Thoracic aorta (tissue), 2 donors: ENCODE data around the gene CR1L. TPM values are rescaled to one million over a fixed set of nuclear protein-coding genes. Genes with fewer than 3 reads are reported as not detected.
"Not testable (repeated sequence)": the region's sequence is repeated elsewhere in the genome, so short reads cannot be mapped to it uniquely, and the experiment has no call there.

Experiments used
- ATAC-seq: fragments of 150-250 bp; one replicate; pipeline ENCODE4 v1.8.0; 2017; ENCODE audit warnings: low read depth; ENCODE audit not compliant: insufficient number of reproducible peaks, low FRiP score
- DNase-seq: peaks from one replicate; pipeline ENCODE4 v3.0.0-alpha.2; 2020; ENCODE audit warnings: low spot score
- H3K27ac ChIP-seq, 2 donors: fragments of 200-600 bp; sonication (generic); 1 replicate in 1 of 2; 2 replicates in 1 of 2; pipeline ENCODE4 v1.5.1; 2016; ENCODE audit warnings: mild to moderate bottlenecking in 2 of 2, moderate library complexity in 2 of 2
- H3K27me3 ChIP-seq: fragments of 200-600 bp; sonication (generic); replicated peaks from 2 replicates; pipeline ENCODE4 v1.6.0; 2016; ENCODE audit warnings: mild to moderate bottlenecking; ENCODE audit not compliant: insufficient read depth
- H3K36me3 ChIP-seq: fragments of 200-600 bp; sonication (generic); one replicate; pipeline ENCODE4 v1.5.1; 2016
- H3K4me1 ChIP-seq, 2 donors: fragments of 200-600 bp; sonication (generic); 1 replicate in 1 of 2; 2 replicates in 1 of 2; pipeline versions ENCODE4 v1.5.1 to v1.6.0; 2016; ENCODE audit warnings: low read depth in 2 of 2, mild to moderate bottlenecking in 1 of 2; ENCODE audit not compliant: control insufficient read depth in 1 of 2
- H3K4me3 ChIP-seq: fragments of 200-600 bp; sonication (generic); 2 replicates; pipeline ENCODE4 v1.5.1; 2016; ENCODE audit warnings: mild to moderate bottlenecking
- H3K9me3 ChIP-seq: fragments of 200-600 bp; sonication (generic); 2 replicates; pipeline ENCODE4 v1.5.1; 2016
- CTCF ChIP-seq: fragments of 200-600 bp; sonication (generic); IDR thresholded peaks from one replicate; pipeline ENCODE4 v1.5.1; 2019; ENCODE audit warnings: antibody characterized with exemption
- total RNA-seq, 2 donors: library from RNA; depleted of rRNA; stranded (reverse); fragments of >200 nt; gene quantifications; one replicate each; pipeline versions ENCODE4 v1.1.0 to v1.2.3, GENCODE V29; 2016

CR1L gene
- total RNA-seq, 2 donors from 2014 or later: not detected

- Histone ChIP-seq H3K27ac (no peak overlapping the region), H3K9me3 (no peaks in the 10 kb centered on the region), H3K36me3 (peaks cover 26% of the 10 kb centered on the region), H3K4me3 (no peak overlapping the region), H3K27me3 (no peaks in the 10 kb centered on the region), H3K4me1 (no peaks in the 10 kb centered on the region)
- no peak for ATAC-seq
- no peak for DNase-seq
- TF ChIP-seq CTCF: no peak
Observed at GRCh38 chr1:207763091-207763490, 118.2 kb downstream of the CR1L start.

- TF ChIP-seq CTCF: no peak
- no peak overlapping the region for H3K4me3 ChIP-seq
- H3K27ac ChIP-seq: no peak overlapping the region
- ATAC-seq (no peak), DNase-seq (no peak)
- H3K27me3 ChIP-seq: no peaks in the 10 kb centered on the region
- H3K9me3 ChIP-seq: no peaks in the 10 kb centered on the region
- H3K36me3 ChIP-seq: peaks cover 27% of the 10 kb centered on the region
- H3K4me1 ChIP-seq: no peaks in the 10 kb centered on the region
Observed at GRCh38 chr1:207763972-207764371, 119.0 kb downstream of the CR1L start.

DNA sequence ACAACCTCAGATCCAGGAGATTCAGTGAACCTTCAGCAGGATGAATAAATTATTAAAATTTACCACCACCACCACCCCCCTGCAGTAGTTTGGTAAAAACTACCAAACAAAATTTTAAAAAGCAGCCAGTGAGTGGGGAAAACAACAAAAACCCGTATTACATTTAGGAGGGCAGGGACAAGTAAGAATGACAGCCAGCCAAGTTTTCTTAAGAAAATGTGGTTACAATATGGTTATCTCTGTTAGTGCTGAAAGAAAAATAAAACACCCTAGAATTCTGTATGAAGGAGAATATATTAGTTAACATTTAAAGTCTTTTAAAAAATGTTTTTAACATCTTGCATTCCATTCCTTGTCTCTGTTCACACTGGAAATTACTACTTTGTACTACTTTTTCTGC lies 121.6 kb downstream of the CR1L start:
- H3K27ac ChIP-seq: no peak overlapping the region
- no peak for DNase-seq
- no peaks in the 10 kb centered on the region for H3K4me1 ChIP-seq
- peaks cover 23% of the 10 kb centered on the region for H3K36me3 ChIP-seq
- no peak for ATAC-seq
- no peaks in the 10 kb centered on the region for H3K27me3 ChIP-seq
- no peak overlapping the region for H3K4me3 ChIP-seq
- no peaks in the 10 kb centered on the region for H3K9me3 ChIP-seq
- TF ChIP-seq CTCF: no peak

DNA sequence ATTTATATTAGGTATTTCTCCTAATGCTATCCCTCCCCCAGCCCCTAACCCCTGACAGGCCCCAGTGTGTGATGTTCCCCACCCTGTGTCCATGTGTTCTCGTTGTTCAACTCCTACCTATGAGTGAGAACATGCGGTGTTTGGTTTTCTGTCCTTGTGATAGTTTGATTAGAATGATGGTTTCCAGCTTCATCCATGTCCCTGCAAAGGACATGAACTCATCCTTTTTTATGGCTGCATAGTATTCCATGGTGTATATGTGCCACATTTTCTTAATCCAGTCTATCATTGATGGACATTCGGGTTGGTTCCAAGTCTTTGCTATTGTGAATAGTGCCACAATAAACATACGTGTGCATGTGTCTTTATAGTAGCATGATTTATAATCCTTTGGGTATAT lies 125.6 kb downstream of the CR1L start:
- DNase-seq, H3K27me3 ChIP-seq, H3K27ac ChIP-seq, ATAC-seq, H3K4me3 ChIP-seq, H3K9me3 ChIP-seq, H3K4me1 ChIP-seq: not testable (repeated sequence)
- H3K36me3 ChIP-seq: peaks cover 21% of the 10 kb centered on the region

Other genes starting within 250 kb of the CR1L start
- gene CR2, start 190.8 kb upstream of the CR1L start, total RNA-seq: under 1 TPM in 1 of 2 donors, not detected in 1; 0.21 TPM
- gene CR1, start 149.0 kb upstream of the CR1L start, total RNA-seq: 10 to 100 TPM in 1 of 2 donors, 1 to 10 TPM in 1; 5.0 to 17.4 TPM
- 100 to 1,000 TPM; 138 to 202 TPM for gene CD46, start 106.9 kb downstream of the CR1L start, total RNA-seq